Endothelial cell of umbilical vein (primary cell): ENCODE results near the gene PPME1. TPM values are rescaled to one million over a fixed set of nuclear protein-coding genes. Genes with fewer than 3 reads are reported as not detected.

ENCODE experiments used
- BruUV-seq: library from RNA; stranded (reverse); fragments of 400-500 nt; replicated peaks from 2 replicates; lab custom pipeline; 2021; lab: Mats Ljungman, UMichigan
- CTCF ChIA-PET: fragments of 300-600, 350-600 bp; sonication (Branson Sonifier 250); formaldehyde crosslinking; loops from one replicate; lab custom pipeline; 2021; ENCODE audit warnings: antibody characterized with exemption, inconsistent platforms; lab: Charles Lee
- POLR2A ChIA-PET: fragments of 300-600, 350-600 bp; sonication (Branson Sonifier 250); formaldehyde crosslinking; loops from one replicate; lab custom pipeline; 2021; ENCODE audit warnings: antibody characterized with exemption, inconsistent platforms; lab: Charles Lee
- DNase-seq: peaks from one replicate; pipeline ENCODE4 v3.0.0-alpha.2; 2011; ENCODE audit warnings: low read depth, low spot score
- FAIRE-seq: peaks from 2 replicates; lab custom pipeline; 2011; peaks lifted over from hg19 to GRCh38; lab: Jason Lieb, UNC
- H2AFZ ChIP-seq: 2 replicates; pipeline ENCODE4 v1.6.0; 2012; ENCODE audit warnings: low read depth, low read length, control low read depth, inconsistent platforms
- H3K27ac ChIP-seq: 2 replicates; pipeline ENCODE4 v1.5.1; 2011; ENCODE audit warnings: low read depth, mild to moderate bottlenecking, control low read depth, low read length, moderate library complexity; ENCODE audit not compliant: insufficient read depth
- H3K27me3 ChIP-seq, 2 experiments: 2 replicates each; pipeline versions ENCODE4 v1.6.0 to v1.6.1; 2011; ENCODE audit warnings: low read length in 2 of 2, mixed read lengths in 1 of 2; ENCODE audit not compliant: control insufficient read depth in 2 of 2, insufficient read depth in 2 of 2
- H3K36me3 ChIP-seq, 2 experiments: 2 replicates in 1 of 2; 3 replicates in 1 of 2; pipeline ENCODE4 v1.5.1; 2011; ENCODE audit warnings: low read length in 2 of 2, mild to moderate bottlenecking in 1 of 2, moderate library complexity in 1 of 2; ENCODE audit not compliant: control insufficient read depth in 2 of 2, insufficient read depth in 2 of 2; ENCODE audit errors: extremely low read depth in 1 of 2
- H3K4me1 ChIP-seq: 3 replicates; pipeline ENCODE4 v1.5.1; 2011; ENCODE audit warnings: mild to moderate bottlenecking, low read length; ENCODE audit not compliant: control insufficient read depth, insufficient read depth; ENCODE audit errors: extremely low read depth
- H3K4me2 ChIP-seq: 2 replicates; pipeline ENCODE4 v1.6.1; 2011; ENCODE audit warnings: low read length, control low read depth, mixed read lengths; ENCODE audit not compliant: insufficient read depth
- H3K4me3 ChIP-seq, 3 experiments: fragments of 200-600 bp in 1 of 3; sonication (generic), shearing (Covaris generic) in 1 of 3; replicated peaks in 1 of 3; 2 replicates each; pipeline ENCODE4 v1.5.1; 2011 to 2016; ENCODE audit warnings: control low read depth in 3 of 3, low read length in 3 of 3, mild to moderate bottlenecking in 2 of 3, inconsistent platforms in 1 of 3, low read depth in 1 of 3, moderate library complexity in 1 of 3; ENCODE audit not compliant: insufficient read depth in 1 of 3
- H3K79me2 ChIP-seq: 2 replicates; pipeline ENCODE4 v1.6.0; 2012; ENCODE audit warnings: low read length, inconsistent platforms; ENCODE audit not compliant: control insufficient read depth, insufficient read depth
- H3K9ac ChIP-seq: replicated peaks from 2 replicates; pipeline ENCODE3; 2011; ENCODE audit warnings: low read length, control low read depth; ENCODE audit not compliant: insufficient read depth; ENCODE audit errors: extremely low read depth
- H3K9me1 ChIP-seq: replicated peaks from 3 replicates; pipeline ENCODE4 v1.6.0; 2011; ENCODE audit warnings: mild to moderate bottlenecking, low read length; ENCODE audit not compliant: control insufficient read depth, insufficient read depth; ENCODE audit errors: extremely low read depth
- H3K9me3 ChIP-seq: replicated peaks from 2 replicates; pipeline ENCODE4 v1.5.1; 2012; ENCODE audit warnings: low read length, inconsistent platforms; ENCODE audit not compliant: control insufficient read depth, insufficient read depth
- H4K20me1 ChIP-seq: replicated peaks from 2 replicates; pipeline ENCODE3; 2011; ENCODE audit warnings: mild to moderate bottlenecking, low read length; ENCODE audit not compliant: control insufficient read depth, insufficient read depth; ENCODE audit errors: extremely low read depth
- EZH2 ChIP-seq: IDR thresholded peaks from 2 replicates; pipeline ENCODE4 v1.6.1; 2012; ENCODE audit warnings: borderline replicate concordance, low read depth, mild to moderate bottlenecking, moderate library complexity, low read length, inconsistent platforms; ENCODE audit not compliant: severe bottlenecking
- FOS ChIP-seq: IDR thresholded peaks from 2 replicates; pipeline ENCODE4 v1.6.1; 2011; ENCODE audit warnings: mild to moderate bottlenecking, low read length, moderate library complexity, borderline replicate concordance; ENCODE audit not compliant: insufficient read depth
- GATA2 ChIP-seq: IDR thresholded peaks from 2 replicates; pipeline ENCODE4 v1.7.0; 2011; ENCODE audit warnings: low read depth, mild to moderate bottlenecking, moderate library complexity, mixed read lengths, low read length; ENCODE audit not compliant: insufficient read length, insufficient read depth
- JUN ChIP-seq: IDR thresholded peaks from 2 replicates; pipeline ENCODE4 v1.6.1; 2011; ENCODE audit warnings: borderline replicate concordance, low read depth; ENCODE audit not compliant: insufficient read length, insufficient read depth
- MYC ChIP-seq: IDR thresholded peaks from one replicate; pipeline ENCODE4 v1.6.1; 2011; ENCODE audit warnings: mild to moderate bottlenecking, low read depth, low read length
- POLR2A ChIP-seq: IDR thresholded peaks from 2 replicates; pipeline ENCODE4 v1.6.1; 2012; ENCODE audit warnings: low read depth, mild to moderate bottlenecking, control low read depth, low read length
- POLR2AphosphoS5 ChIP-seq: IDR thresholded peaks from 2 replicates; pipeline ENCODE4 v1.6.1; 2012; ENCODE audit warnings: low read depth, mild to moderate bottlenecking, control low read depth, low read length, moderate library complexity; ENCODE audit not compliant: insufficient read depth
- dilution Hi-C: fragments of 300-500 bp; cut with MboI; formaldehyde crosslinking; loops from one replicate; pipeline ENCODE4 v1.15.0; 2019; ENCODE audit warnings: low sequenced_read_pairs; ENCODE audit not compliant: extremely low pct_ligation_motif_present
- intact Hi-C: fragments of 100-400 bp; cut with micrococcal nuclease; formaldehyde crosslinking; loops from one replicate; pipeline ENCODE4 v1.10.0; 2022
- polyA plus RNA-seq, 4 experiments: library from polyadenylated mRNA; depleted of rRNA in 3 of 4; stranded (reverse) in 3 of 4; unstranded in 1 of 4; fragments of >200 nt; gene quantifications; 2 replicates each; pipeline versions ENCODE4 v1.2.1 to v1.2.3, GENCODE V29; 2011 to 2012; ENCODE audit warnings: missing spikeins in 1 of 4
- total RNA-seq: library from RNA; stranded (reverse); gene quantifications from 2 replicates; pipeline ENCODE4 v1.2.3, GENCODE V29; 2021
- TF ChIP-seq, protein P1 (sequence below): IDR thresholded peaks from 2 replicates; pipeline ENCODE4 v1.6.1; 2011; ENCODE audit not compliant: insufficient read depth, insufficient read length
- TF ChIP-seq, protein P2 (sequence below), 2 donors: IDR thresholded peaks; 1 replicate in 1 of 2; 2 replicates in 1 of 2; pipeline ENCODE4 v1.5.1; 2011; ENCODE audit warnings: low read length in 2 of 2, mild to moderate bottlenecking in 2 of 2, moderate library complexity in 2 of 2, control low read depth in 1 of 2, inconsistent platforms in 1 of 2, low read depth in 1 of 2; ENCODE audit not compliant: insufficient read depth in 1 of 2; ENCODE audit errors: extremely low read depth in 1 of 2

Gene PPME1
- total and polyA plus RNA-seq, 2 donors (not counting 3 experiments of a cell fraction or from before 2014, with no cell fraction given), result 37.2 to 49.9 TPM

DNA sequence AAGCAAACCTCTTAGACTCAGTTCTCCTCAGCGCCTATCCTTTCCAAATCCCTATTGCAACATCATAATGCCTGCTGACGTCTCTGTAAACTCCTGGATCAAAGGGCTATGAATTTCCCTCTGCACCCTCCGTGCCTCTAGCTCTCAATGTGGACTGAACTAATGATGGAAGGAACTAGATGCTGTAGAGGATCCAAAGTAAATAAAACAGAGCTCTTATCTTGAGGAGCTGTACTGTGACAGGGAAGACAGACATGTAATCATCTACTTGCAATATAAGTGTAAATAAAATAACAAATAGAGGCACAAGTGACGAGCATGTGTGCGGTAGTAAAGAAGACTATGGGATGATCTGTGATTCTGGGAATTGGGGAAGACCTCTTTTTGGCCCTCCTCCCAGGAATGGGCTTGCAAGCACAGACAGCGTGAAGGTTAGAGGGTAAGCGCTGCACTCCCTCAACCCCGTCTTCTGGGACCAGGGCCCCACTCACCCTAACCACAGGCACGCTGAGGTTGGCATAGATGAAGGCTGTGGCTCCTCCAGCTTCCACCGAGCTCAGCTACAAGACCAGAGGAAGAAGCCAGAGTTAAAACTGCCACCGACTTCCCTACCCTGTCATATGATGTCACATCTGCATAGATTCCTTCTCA is 98.2 kb downstream of the PPME1 start:
- Histone ChIP-seq H3K9ac (no peak overlapping the region), H3K27ac (no peak overlapping the region), H2AFZ (no peak overlapping the region), H3K36me3 (peaks cover 0 to 19% of the 10 kb centered on the region in 2 experiments), H3K79me2 (no peaks in the 10 kb centered on the region), H3K4me3 (no peak overlapping the region), H3K9me3 (no peaks in the 10 kb centered on the region), H3K4me2 (no peak overlapping the region), H3K27me3 (no peaks in the 10 kb centered on the region), H3K9me1 (no peaks in the 10 kb centered on the region), H3K4me1 (no peaks in the 10 kb centered on the region), H4K20me1 (no peaks in the 10 kb centered on the region)
- BruUV-seq, result no TSS peak
- ChIA-PET CTCF (interaction anchor here (0.9 to 2.7 kb wide), 6 partner anchors 14 to 433 kb away, joined by 3 to 12 read pairs (median 4); no protein-coding TSS in a partner anchor), POLR2A (no interaction called here)
- dilution Hi-C loops (no loop called here), intact Hi-C loops (no loop called here)
- TF ChIP-seq POLR2AphosphoS5, result no peak
- DNase-seq, result no peak
- no peak for FAIRE-seq

DNA sequence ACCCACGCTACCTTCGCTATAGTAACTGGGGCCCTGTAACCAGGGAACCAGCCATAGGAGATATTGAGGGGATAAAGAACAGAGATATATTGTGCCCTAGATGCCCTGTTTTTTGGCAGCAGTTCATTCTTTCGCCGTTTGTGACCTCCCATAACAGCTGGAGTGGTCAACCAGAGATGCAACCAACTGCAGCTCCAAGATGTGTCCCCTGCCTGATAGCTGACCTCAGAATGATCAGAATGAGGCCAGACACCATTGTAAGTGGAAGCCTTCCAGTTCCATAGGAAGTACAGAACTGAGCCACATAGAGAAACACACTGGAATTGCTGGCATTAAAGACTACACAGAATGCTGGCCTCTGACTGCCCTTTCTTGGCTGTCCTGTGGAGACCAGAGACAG is 101.2 kb downstream of the PPME1 start:
- Histone ChIP-seq H3K9me1 (no peaks in the 10 kb centered on the region), H3K9ac (no peak overlapping the region), H3K4me1 (no peaks in the 10 kb centered on the region), H2AFZ (no peak overlapping the region), H3K27ac (no peak overlapping the region), H3K36me3 (peaks cover 0 to 9% of the 10 kb centered on the region in 2 experiments), H3K9me3 (no peaks in the 10 kb centered on the region), H3K79me2 (no peaks in the 10 kb centered on the region), H3K4me2 (no peak overlapping the region), H3K27me3 (no peaks in the 10 kb centered on the region), H3K4me3 (no peak overlapping the region), H4K20me1 (no peaks in the 10 kb centered on the region)
- CTCF ChIA-PET, result interaction anchor here (2.1 kb wide), 1 partner anchor 16 kb away, joined by 8 read pairs; no protein-coding TSS in a partner anchor
- POLR2A ChIA-PET, result no interaction called here
- no peak for FAIRE-seq
- BruUV-seq, result no TSS peak
- DNase-seq, result no peak
- dilution Hi-C loops (no loop called here), intact Hi-C loops (no loop called here)
- TF ChIP-seq, protein P1, sequence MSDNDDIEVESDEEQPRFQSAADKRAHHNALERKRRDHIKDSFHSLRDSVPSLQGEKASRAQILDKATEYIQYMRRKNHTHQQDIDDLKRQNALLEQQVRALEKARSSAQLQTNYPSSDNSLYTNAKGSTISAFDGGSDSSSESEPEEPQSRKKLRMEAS, result no peak
- no peak for TF ChIP-seq POLR2AphosphoS5
- TF ChIP-seq, protein P2, sequence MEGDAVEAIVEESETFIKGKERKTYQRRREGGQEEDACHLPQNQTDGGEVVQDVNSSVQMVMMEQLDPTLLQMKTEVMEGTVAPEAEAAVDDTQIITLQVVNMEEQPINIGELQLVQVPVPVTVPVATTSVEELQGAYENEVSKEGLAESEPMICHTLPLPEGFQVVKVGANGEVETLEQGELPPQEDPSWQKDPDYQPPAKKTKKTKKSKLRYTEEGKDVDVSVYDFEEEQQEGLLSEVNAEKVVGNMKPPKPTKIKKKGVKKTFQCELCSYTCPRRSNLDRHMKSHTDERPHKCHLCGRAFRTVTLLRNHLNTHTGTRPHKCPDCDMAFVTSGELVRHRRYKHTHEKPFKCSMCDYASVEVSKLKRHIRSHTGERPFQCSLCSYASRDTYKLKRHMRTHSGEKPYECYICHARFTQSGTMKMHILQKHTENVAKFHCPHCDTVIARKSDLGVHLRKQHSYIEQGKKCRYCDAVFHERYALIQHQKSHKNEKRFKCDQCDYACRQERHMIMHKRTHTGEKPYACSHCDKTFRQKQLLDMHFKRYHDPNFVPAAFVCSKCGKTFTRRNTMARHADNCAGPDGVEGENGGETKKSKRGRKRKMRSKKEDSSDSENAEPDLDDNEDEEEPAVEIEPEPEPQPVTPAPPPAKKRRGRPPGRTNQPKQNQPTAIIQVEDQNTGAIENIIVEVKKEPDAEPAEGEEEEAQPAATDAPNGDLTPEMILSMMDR (IDR thresholded peaks at IDR 0.05; ENCODE audit: extremely low read depth in 1 of 2, insufficient read depth in 1 of 2, low read depth in 1 of 2, low read length in 2 of 2), result no peak
- TF ChIP-seq EZH2, result no peak
- TF ChIP-seq POLR2A, result no peak
- no peak for TF ChIP-seq GATA2
- no peak for TF ChIP-seq FOS
- TF ChIP-seq MYC, result no peak
- no peak for TF ChIP-seq JUN
